GM08714 (cell line): ENCODE measurements around the gene SORL1-AS1.
A peak's percentile ranks its signal among the peaks of the same experiment; 100 is the strongest.

Experiments
- H3K4me3 ChIP-seq: fragments of 200-500 bp; sonication (Bioruptor generic); 2 replicates; pipeline ENCODE4 v1.5.1; 2014; ENCODE audit warnings: mild to moderate bottlenecking, low read length, inconsistent platforms
- ZNF274 ChIP-seq: IDR thresholded peaks from 2 replicates; pipeline ENCODE4 v1.6.1; 2012; ENCODE audit warnings: mild to moderate bottlenecking, low read depth, low read length

The SORL1-AS1 gene

DNA sequence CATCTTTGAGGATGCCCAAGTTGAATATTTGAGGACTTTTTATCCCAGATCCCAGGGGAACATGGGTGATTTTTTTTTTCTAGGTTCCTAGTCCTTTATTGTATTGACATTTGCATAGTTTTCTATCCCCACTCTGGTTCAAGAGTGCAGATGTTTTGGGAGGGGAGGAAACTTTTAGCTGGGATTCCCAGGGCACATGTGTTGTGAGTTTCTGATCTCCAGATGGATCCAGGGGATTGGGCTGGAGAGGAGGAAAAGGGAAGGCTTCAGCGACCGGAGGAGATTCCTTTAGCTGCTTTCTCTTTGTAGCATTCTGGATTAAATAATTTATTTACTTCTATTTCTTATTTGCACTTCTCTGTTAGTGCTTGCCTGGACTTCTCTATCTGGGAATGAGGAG lies 14.7 kb upstream of the SORL1-AS1 start:
- TF ChIP-seq ZNF274, result no peak
- peak overlapping the region; percentile 41; the same call in 1 of the 2 replicates for H3K4me3 ChIP-seq

GRCh38 chr11:121466063-121466794 lies 13.5 kb upstream of the SORL1-AS1 start:
- peak overlapping the region; percentile 4; the same call in 1 of the 2 replicates for H3K4me3 ChIP-seq
- TF ChIP-seq ZNF274, result no peak

GRCh38 chr11:121465709-121466062 lies 12.9 kb upstream of the SORL1-AS1 start:
- no peak overlapping the region; the same call in 1 of the 2 replicates for H3K4me3 ChIP-seq
- TF ChIP-seq ZNF274, result no peak

DNA sequence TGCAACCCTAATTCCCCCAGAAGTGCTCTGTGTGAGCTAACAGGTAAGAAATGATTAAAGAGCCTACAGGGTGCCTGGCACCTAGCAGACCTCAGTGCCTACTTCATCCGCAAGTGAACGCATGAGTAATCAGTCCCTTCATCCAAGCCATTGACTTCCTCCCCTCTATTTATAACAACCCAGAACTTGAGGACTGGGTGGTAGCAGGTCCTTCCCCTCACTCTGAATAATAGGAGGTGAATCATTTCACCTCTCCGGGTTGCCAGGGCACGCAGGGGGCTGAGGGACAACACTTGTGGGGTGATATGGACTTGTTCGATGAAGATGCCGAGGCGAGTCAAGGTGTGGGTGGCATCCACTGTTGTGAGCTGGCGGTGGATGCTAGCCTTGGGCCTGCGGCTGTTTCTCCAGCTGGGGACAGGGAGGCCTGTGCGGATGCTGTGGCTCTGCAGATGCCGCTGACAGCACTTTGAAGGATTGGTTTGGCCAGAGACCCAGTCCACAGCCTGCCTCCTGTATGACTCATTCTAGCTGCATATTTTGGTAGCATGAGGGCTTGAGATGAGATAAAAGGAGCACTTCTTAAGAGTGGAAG lies 11.7 kb upstream of the SORL1-AS1 start:
- TF ChIP-seq ZNF274, result no peak
- H3K4me3 ChIP-seq, result no peak overlapping the region; the same call in 1 of the 2 replicates

GRCh38 chr11:121463689-121464335 lies 11.0 kb upstream of the SORL1-AS1 start:
- H3K4me3 ChIP-seq, result no peak overlapping the region; the same call in 1 of the 2 replicates
- TF ChIP-seq ZNF274, result no peak

DNA sequence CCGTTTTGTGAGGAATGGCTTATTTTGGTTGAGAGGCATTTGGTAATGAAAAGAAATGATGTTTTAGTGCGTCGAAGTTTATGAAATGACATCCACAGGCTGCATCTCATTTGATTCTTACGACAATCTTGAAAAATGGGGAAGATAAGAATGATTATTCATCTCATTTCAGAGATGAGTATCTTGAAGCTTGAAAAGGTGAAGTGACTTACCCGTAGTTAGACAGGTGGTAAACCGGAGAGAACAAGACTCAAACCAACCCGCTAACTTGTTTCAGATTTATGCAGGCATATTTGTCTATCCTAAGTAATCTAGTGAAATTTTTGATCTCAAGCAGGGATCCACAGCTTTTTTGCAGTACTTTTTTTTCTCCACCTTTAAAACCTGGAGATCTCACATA lies 9.1 kb upstream of the SORL1-AS1 start:
- no peak for TF ChIP-seq ZNF274
- no peak overlapping the region for H3K4me3 ChIP-seq

- no peak overlapping the region for H3K4me3 ChIP-seq
- TF ChIP-seq ZNF274, result no peak
These were observed 8.3 kb upstream of the SORL1-AS1 start for GRCh38 chr11:121460941-121461514.

- TF ChIP-seq ZNF274, result no peak
- H3K4me3 ChIP-seq, result no peak overlapping the region
These were observed 6.7 kb upstream of the SORL1-AS1 start for GRCh38 chr11:121459413-121460017.

GRCh38 chr11:121458551-121458950 lies 5.8 kb upstream of the SORL1-AS1 start:
- H3K4me3 ChIP-seq, result no peak overlapping the region
- no peak for TF ChIP-seq ZNF274

- no peak for TF ChIP-seq ZNF274
- no peak overlapping the region for H3K4me3 ChIP-seq
These were observed 4.2 kb upstream of the SORL1-AS1 start for GRCh38 chr11:121456816-121457431.

GRCh38 chr11:121456151-121456550 lies 3.4 kb upstream of the SORL1-AS1 start:
- H3K4me3 ChIP-seq, result no peak overlapping the region

GRCh38 chr11:121455115-121455514 lies 2.3 kb upstream of the SORL1-AS1 start:
- H3K4me3 ChIP-seq, result peak overlapping the region; percentile 1; the same call in 1 of the 2 replicates
- no peak for TF ChIP-seq ZNF274

More at GRCh38 chr11:121456151-121456550, 3.4 kb upstream of the SORL1-AS1 start:
- no peak for TF ChIP-seq ZNF274

DNA sequence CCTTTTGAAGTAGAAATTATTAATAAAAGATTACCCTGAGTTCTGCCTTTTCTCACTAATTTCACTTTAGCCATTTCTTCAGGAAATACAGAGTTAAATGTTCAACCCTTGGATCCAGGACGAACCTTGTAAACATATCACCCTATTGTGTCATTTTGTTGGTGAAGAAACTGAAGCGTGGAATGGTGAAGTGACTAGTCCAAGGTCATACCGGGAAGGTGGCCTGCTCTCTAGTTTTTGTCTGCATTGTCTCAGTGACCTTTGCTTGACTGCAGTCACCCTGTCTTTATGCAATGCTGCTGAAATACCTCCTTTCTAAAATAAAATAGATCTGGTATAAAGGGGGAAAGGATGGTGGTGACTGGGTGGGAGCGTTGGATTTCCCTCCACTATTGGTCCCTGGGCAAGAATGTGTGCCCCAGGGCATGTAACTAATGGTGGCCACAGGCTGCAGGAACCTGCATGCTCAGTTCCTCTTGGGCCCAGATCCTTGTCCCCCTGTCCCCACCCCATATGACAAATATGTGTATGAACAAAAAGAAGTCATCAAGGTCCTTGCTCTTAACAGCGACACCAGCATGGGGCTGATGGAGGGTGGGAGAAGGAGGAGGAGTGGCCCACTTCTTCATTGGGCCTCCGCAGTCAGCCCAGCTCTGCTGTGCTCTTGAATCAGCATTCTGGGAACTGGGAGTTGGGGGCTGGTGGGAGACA lies 977 bp upstream of the SORL1-AS1 start:
- peak overlapping the region; percentile 77 for H3K4me3 ChIP-seq
- TF ChIP-seq ZNF274, result no peak
